22Rv1 (cell line): ENCODE data around the gene PAPPA.

Experiments used
- CTCF ChIP-seq: fragments of 450-650 bp; IDR thresholded peaks from 2 replicates; pipeline ENCODE4 v1.5.1; 2017; ENCODE audit warnings: mild to moderate bottlenecking
- ZFX ChIP-seq: fragments of 450-650 bp; IDR thresholded peaks from 2 replicates; pipeline ENCODE4 v1.6.1; 2017; ENCODE audit warnings: antibody characterized with exemption, borderline replicate concordance

GRCh38 chr9:116191576-116192415 lies 38.2 kb downstream of the PAPPA start:
- TF ChIP-seq CTCF (no peak), ZFX (no peak)
